Prostate gland (tissue), 2 donors: ENCODE results near the gene KLHDC3.

Experiments used
- CTCF ChIP-seq, 4 experiments: fragments of 200-600 bp in 2 of 4; fragments of 450-650 bp in 2 of 4; sonication (generic) in 2 of 4; IDR thresholded peaks; 1 replicate in 3 of 4; 2 replicates in 1 of 4; pipeline ENCODE4 v1.5.1; 2016 to 2019; ENCODE audit warnings: antibody characterized with exemption in 4 of 4, mild to moderate bottlenecking in 2 of 4, moderate library complexity in 2 of 4
- POLR2A ChIP-seq: fragments of 450-650 bp; IDR thresholded peaks from one replicate; pipeline ENCODE4 v1.6.1; 2016; ENCODE audit warnings: antibody characterized with exemption, mild to moderate bottlenecking

GRCh38 chr6:42969431-42969830, 44.6 kb upstream of the KLHDC3 start:
- TF ChIP-seq CTCF (IDR thresholded peaks at IDR 0.05) (no peak), POLR2A (no peak)
